K562 (cell line): ENCODE measurements around the gene SDCCAG8.

Source experiments
- ELK1 ChIP-seq: sonication (generic); formaldehyde crosslinking; IDR thresholded peaks from 2 replicates; pipeline ENCODE4 v1.8.1; 2022; ENCODE audit warnings: missing genetic modification reagents
- GATAD2B ChIP-seq: fragments of 450-650 bp; IDR thresholded peaks from 2 replicates; pipeline ENCODE4 v1.6.1; 2017; ENCODE audit warnings: mild to moderate bottlenecking, borderline replicate concordance
- HNRNPH1 ChIP-seq: fragments of 200-400 bp; formaldehyde crosslinking; optimal IDR thresholded peaks from 2 replicates; pipeline ENCODE3; 2017; ENCODE audit warnings: low read depth, mild to moderate bottlenecking, low read length, moderate library complexity
- LEF1 ChIP-seq: fragments of 450-650 bp; IDR thresholded peaks from 2 replicates; pipeline ENCODE4 v1.6.1; 2016; ENCODE audit warnings: mild to moderate bottlenecking
- POLR2AphosphoS5 ChIP-seq: IDR thresholded peaks from 2 replicates; pipeline ENCODE4 v1.6.1; 2011; ENCODE audit warnings: mild to moderate bottlenecking, low read depth, low read length, moderate library complexity; ENCODE audit not compliant: control insufficient read depth, insufficient read depth
- SIN3B ChIP-seq: fragments of 450-650 bp; IDR thresholded peaks from 2 replicates; pipeline ENCODE4 v1.6.1; 2017; ENCODE audit warnings: low read depth, mild to moderate bottlenecking, moderate library complexity
- ZFP1 ChIP-seq: fragments of 450-650 bp; formaldehyde crosslinking; IDR thresholded peaks from 2 replicates; pipeline ENCODE4 v1.4.0; 2020; ENCODE audit warnings: mild to moderate bottlenecking, mixed read lengths
- ZNF512 ChIP-seq: IDR thresholded peaks from 2 replicates; pipeline ENCODE4 v1.6.1; 2016; ENCODE audit warnings: missing genetic modification characterization, missing compliant biosample characterization
- TF ChIP-seq, protein P1 (sequence below), 3 experiments: IDR thresholded peaks in 2 of 3; conservative IDR thresholded peaks in 1 of 3; 2 replicates each; pipeline ENCODE4 v1.5.1; 2011 to 2012; ENCODE audit warnings: low read length in 3 of 3, mild to moderate bottlenecking in 3 of 3, control low read depth in 2 of 3, improper control_type of control experiment in 1 of 3, inconsistent platforms in 1 of 3, low read depth in 1 of 3, mixed read lengths in 1 of 3, moderate library complexity in 1 of 3; ENCODE audit not compliant: insufficient read depth in 2 of 3

- TF ChIP-seq ELK1 (no peak), HNRNPH1 (no peak), GATAD2B (no peak), LEF1 (no peak), ZFP1 (no peak), POLR2AphosphoS5 (no peak), SIN3B (no peak), ZNF512 (tag) (no peak)
- TF ChIP-seq, protein P1, sequence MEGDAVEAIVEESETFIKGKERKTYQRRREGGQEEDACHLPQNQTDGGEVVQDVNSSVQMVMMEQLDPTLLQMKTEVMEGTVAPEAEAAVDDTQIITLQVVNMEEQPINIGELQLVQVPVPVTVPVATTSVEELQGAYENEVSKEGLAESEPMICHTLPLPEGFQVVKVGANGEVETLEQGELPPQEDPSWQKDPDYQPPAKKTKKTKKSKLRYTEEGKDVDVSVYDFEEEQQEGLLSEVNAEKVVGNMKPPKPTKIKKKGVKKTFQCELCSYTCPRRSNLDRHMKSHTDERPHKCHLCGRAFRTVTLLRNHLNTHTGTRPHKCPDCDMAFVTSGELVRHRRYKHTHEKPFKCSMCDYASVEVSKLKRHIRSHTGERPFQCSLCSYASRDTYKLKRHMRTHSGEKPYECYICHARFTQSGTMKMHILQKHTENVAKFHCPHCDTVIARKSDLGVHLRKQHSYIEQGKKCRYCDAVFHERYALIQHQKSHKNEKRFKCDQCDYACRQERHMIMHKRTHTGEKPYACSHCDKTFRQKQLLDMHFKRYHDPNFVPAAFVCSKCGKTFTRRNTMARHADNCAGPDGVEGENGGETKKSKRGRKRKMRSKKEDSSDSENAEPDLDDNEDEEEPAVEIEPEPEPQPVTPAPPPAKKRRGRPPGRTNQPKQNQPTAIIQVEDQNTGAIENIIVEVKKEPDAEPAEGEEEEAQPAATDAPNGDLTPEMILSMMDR (IDR thresholded peaks at IDR 0.05 in 2 of 3, conservative IDR thresholded peaks at IDR 0.05 in 1 of 3; ENCODE audit: insufficient read depth in 2 of 3, low read depth in 1 of 3, low read length in 3 of 3): no peak
Observed at GRCh38 chr1:243415663-243416408, 160.0 kb downstream of the SDCCAG8 start.
